Measurements from ENCODE around the gene ORAI1.

ORAI1 gene

GRCh38 chr12:121626853-121627640 lies 717 bp downstream of the ORAI1 start (continued):
- peak; percentile 79 for TF ChIP-seq ZNF335 (tag by site-specific recombination; conservative IDR thresholded peaks at IDR 0.05)
- TF ChIP-seq SP3 (tag by site-specific recombination; IDR thresholded peaks at IDR 0.05): peak; percentile 66
- TF ChIP-seq ZNF114 (tag by site-specific recombination; IDR thresholded peaks at IDR 0.05): no peak
- peak; percentile 86 for TF ChIP-seq ZNF777 (tag by site-specific recombination; IDR thresholded peaks at IDR 0.05; ENCODE audit: borderline replicate concordance)
- TF ChIP-seq ZNF830 (tag by site-specific recombination; IDR thresholded peaks at IDR 0.05; ENCODE audit: low read depth): no peak
- TF ChIP-seq ZNF133 (tag by site-specific recombination; IDR thresholded peaks at IDR 0.05): no peak
- peak; percentile 70 for TF ChIP-seq ZIC2 (tag by site-specific recombination; IDR thresholded peaks at IDR 0.05)
- peak; percentile 8; the same call in 1 of the 2 replicates for TF ChIP-seq BCL11A (tag by site-specific recombination; IDR thresholded peaks at IDR 0.05; ENCODE audit: low read depth)
- peak; percentile 86 for TF ChIP-seq ZNF600 (tag by site-specific recombination; IDR thresholded peaks at IDR 0.05)
- TF ChIP-seq HOXA7 (CRISPR knock-in tag; IDR thresholded peaks at IDR 0.05; ENCODE audit: borderline replicate concordance): no peak
- TF ChIP-seq REPIN1 (tag by site-specific recombination; IDR thresholded peaks at IDR 0.05; ENCODE audit: low read depth): no peak
- TF ChIP-seq KLF9 (tag by site-specific recombination; IDR thresholded peaks at IDR 0.05; ENCODE audit: low read depth): peak; percentile 61; the same call in 1 of the 2 replicates
- TF ChIP-seq ZNF239 (tag by site-specific recombination; IDR thresholded peaks at IDR 0.05): no peak
- peak; percentile 19; the same call in 1 of the 2 replicates for TF ChIP-seq ZEB2 (tag by site-specific recombination; IDR thresholded peaks at IDR 0.05)
- no peak for TF ChIP-seq ZNF660 (tag by site-specific recombination; IDR thresholded peaks at IDR 0.05)
- peak; percentile 63 for TF ChIP-seq ZNF341 (tag by site-specific recombination; IDR thresholded peaks at IDR 0.05; ENCODE audit: low read depth)
- TF ChIP-seq, protein P1, sequence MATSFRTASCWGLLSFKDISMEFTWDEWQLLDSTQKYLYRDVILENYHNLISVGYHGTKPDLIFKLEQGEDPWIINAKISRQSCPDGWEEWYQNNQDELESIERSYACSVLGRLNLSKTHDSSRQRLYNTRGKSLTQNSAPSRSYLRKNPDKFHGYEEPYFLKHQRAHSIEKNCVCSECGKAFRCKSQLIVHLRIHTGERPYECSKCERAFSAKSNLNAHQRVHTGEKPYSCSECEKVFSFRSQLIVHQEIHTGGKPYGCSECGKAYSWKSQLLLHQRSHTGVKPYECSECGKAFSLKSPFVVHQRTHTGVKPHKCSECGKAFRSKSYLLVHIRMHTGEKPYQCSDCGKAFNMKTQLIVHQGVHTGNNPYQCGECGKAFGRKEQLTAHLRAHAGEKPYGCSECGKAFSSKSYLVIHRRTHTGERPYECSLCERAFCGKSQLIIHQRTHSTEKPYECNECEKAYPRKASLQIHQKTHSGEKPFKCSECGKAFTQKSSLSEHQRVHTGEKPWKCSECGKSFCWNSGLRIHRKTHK (tag by site-specific recombination; IDR thresholded peaks at IDR 0.05): no peak
- no peak for TF ChIP-seq ZNF23 (tag by site-specific recombination; IDR thresholded peaks at IDR 0.05; ENCODE audit: borderline replicate concordance)
- TF ChIP-seq MEIS1 (CRISPR knock-in tag; IDR thresholded peaks at IDR 0.05; ENCODE audit: borderline replicate concordance): no peak
- TF ChIP-seq, protein P2, sequence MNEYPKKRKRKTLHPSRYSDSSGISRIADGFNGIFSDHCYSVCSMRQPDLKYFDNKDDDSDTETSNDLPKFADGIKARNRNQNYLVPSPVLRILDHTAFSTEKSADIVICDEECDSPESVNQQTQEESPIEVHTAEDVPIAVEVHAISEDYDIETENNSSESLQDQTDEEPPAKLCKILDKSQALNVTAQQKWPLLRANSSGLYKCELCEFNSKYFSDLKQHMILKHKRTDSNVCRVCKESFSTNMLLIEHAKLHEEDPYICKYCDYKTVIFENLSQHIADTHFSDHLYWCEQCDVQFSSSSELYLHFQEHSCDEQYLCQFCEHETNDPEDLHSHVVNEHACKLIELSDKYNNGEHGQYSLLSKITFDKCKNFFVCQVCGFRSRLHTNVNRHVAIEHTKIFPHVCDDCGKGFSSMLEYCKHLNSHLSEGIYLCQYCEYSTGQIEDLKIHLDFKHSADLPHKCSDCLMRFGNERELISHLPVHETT (tag by site-specific recombination; IDR thresholded peaks at IDR 0.05): no peak
- TF ChIP-seq ZNF704 (tag by site-specific recombination; IDR thresholded peaks at IDR 0.05): no peak
- TF ChIP-seq SCRT1 (tag by site-specific recombination; IDR thresholded peaks at IDR 0.05; ENCODE audit: borderline replicate concordance): no peak
- no peak for TF ChIP-seq BCL11B (tag by site-specific recombination; IDR thresholded peaks at IDR 0.05; ENCODE audit: low read depth)
- no peak for TF ChIP-seq ZNF221 (tag by site-specific recombination; IDR thresholded peaks at IDR 0.05; ENCODE audit: borderline replicate concordance)
- no peak; the same call in 1 of the 2 replicates for TF ChIP-seq PRDM4 (tag by site-specific recombination; IDR thresholded peaks at IDR 0.05)
- no peak for TF ChIP-seq ZNF416 (tag by site-specific recombination; IDR thresholded peaks at IDR 0.05)
- no peak for TF ChIP-seq ZNF10 (tag by site-specific recombination; IDR thresholded peaks at IDR 0.05)
- TF ChIP-seq PATZ1 (tag by site-specific recombination; IDR thresholded peaks at IDR 0.05): peak; percentile 65; the same call in 1 of the 2 replicates
- no peak for TF ChIP-seq ZNF555 (tag by site-specific recombination; conservative IDR thresholded peaks at IDR 0.05)
- no peak for TF ChIP-seq ZNF223 (tag by site-specific recombination; IDR thresholded peaks at IDR 0.05)
- TF ChIP-seq ZNF16 (tag by site-specific recombination; IDR thresholded peaks at IDR 0.05; ENCODE audit: low read depth): no peak
- TF ChIP-seq ZNF654 (tag by site-specific recombination; IDR thresholded peaks at IDR 0.05; ENCODE audit: low read depth): no peak

All from HEK293 (cell line).